ENCODE results near the gene PACRG. TPM values are rescaled to one million over a fixed set of nuclear protein-coding genes. Genes with fewer than 3 reads are reported as not detected.

PACRG gene
- total and polyA plus RNA-seq, 8 donors: 1.8 to 28.6 (median 3.2) TPM; not detected in 2

GRCh38 chr6:163232649-163233048 is 504.9 kb downstream of the PACRG start:
- TF ChIP-seq POLR2A (IDR thresholded peaks at IDR 0.05) (no peak), POLR2AphosphoS5 (IDR thresholded peaks at IDR 0.05) (no peak), EP300 (IDR thresholded peaks at IDR 0.05) (no peak), CTCF (IDR thresholded peaks at IDR 0.05) (no peak)
- no peak for DNase-seq
- WGBS, 5 donors: 85 to 95% (median 91%) methylated on average over 6 of the region's 6 CpGs
- no peaks in the 10 kb centered on the region for H3K9me3 ChIP-seq
- intact Hi-C loops (cut with DNase I; ENCODE audit: low total_unique reads): no loop called here
- no peaks in the 10 kb centered on the region for H3K27me3 ChIP-seq
- H3K36me3 ChIP-seq: no peaks in the 10 kb centered on the region
- H3K4me3 ChIP-seq: no peak overlapping the region
- H3K27ac ChIP-seq: no peak overlapping the region
- H3K4me1 ChIP-seq: no peaks in the 10 kb centered on the region

- TF ChIP-seq EP300 (IDR thresholded peaks at IDR 0.05) (no peak), POLR2AphosphoS5 (IDR thresholded peaks at IDR 0.05) (no peak), CTCF (IDR thresholded peaks at IDR 0.05) (no peak), POLR2A (IDR thresholded peaks at IDR 0.05) (no peak)
- Histone ChIP-seq H3K36me3 (no peaks in the 10 kb centered on the region), H3K9me3 (no peaks in the 10 kb centered on the region), H3K4me3 (no peak overlapping the region), H3K27me3 (no peaks in the 10 kb centered on the region), H3K27ac (no peak overlapping the region), H3K4me1 (no peaks in the 10 kb centered on the region)
- 85 to 98% (median 86%) methylated on average over 2 of the region's 2 CpGs for WGBS, 5 donors
- intact Hi-C loops (cut with DNase I; ENCODE audit: low total_unique reads): no loop called here
- DNase-seq: no peak
Observed at GRCh38 chr6:163237110-163237509, 509.3 kb downstream of the PACRG start.

GRCh38 chr6:163239572-163240340 is 512.0 kb downstream of the PACRG start:
- H3K27ac ChIP-seq: no peak overlapping the region
- no peaks in the 10 kb centered on the region for H3K36me3 ChIP-seq
- no peak for DNase-seq
- no peaks in the 10 kb centered on the region for H3K9me3 ChIP-seq
- no peak overlapping the region for H3K4me3 ChIP-seq
- no peak for TF ChIP-seq EP300 (IDR thresholded peaks at IDR 0.05)
- TF ChIP-seq POLR2A (IDR thresholded peaks at IDR 0.05): no peak
- no peak for TF ChIP-seq CTCF (IDR thresholded peaks at IDR 0.05)
- TF ChIP-seq POLR2AphosphoS5 (IDR thresholded peaks at IDR 0.05): no peak
- intact Hi-C loops (cut with DNase I; ENCODE audit: low total_unique reads): no loop called here
- WGBS, 5 donors: 90 to 96% (median 93%) methylated on average over 19 of the region's 19 CpGs
- no peaks in the 10 kb centered on the region for H3K27me3 ChIP-seq
- no peaks in the 10 kb centered on the region for H3K4me1 ChIP-seq

GRCh38 chr6:163240556-163240955 is 512.8 kb downstream of the PACRG start:
- Histone ChIP-seq H3K27me3 (no peaks in the 10 kb centered on the region), H3K4me1 (no peaks in the 10 kb centered on the region), H3K4me3 (no peak overlapping the region), H3K27ac (no peak overlapping the region), H3K9me3 (no peaks in the 10 kb centered on the region), H3K36me3 (no peaks in the 10 kb centered on the region)
- WGBS, 5 donors: 91 to 94% (median 93%) methylated on average over 17 of the region's 17 CpGs
- DNase-seq: no peak
- TF ChIP-seq CTCF (IDR thresholded peaks at IDR 0.05) (no peak), POLR2AphosphoS5 (IDR thresholded peaks at IDR 0.05) (no peak), EP300 (IDR thresholded peaks at IDR 0.05) (no peak), POLR2A (IDR thresholded peaks at IDR 0.05) (no peak)
- intact Hi-C loops (cut with DNase I; ENCODE audit: low total_unique reads): no loop called here

Measured in stomach (tissue), 9 donors.